Astrocyte of the cerebellum (primary cell): Measurements from ENCODE around the gene PRDM12.

Source experiments
- DNase-seq: peaks from one replicate; pipeline ENCODE4 v3.0.0-alpha.2; 2011; ENCODE audit warnings: low read depth
- H3K4me3 ChIP-seq: 2 replicates; pipeline ENCODE4 v1.5.1; 2011; ENCODE audit warnings: mild to moderate bottlenecking, low read depth, low read length, moderate library complexity
- CTCF ChIP-seq: IDR thresholded peaks from 2 replicates; pipeline ENCODE4 v1.5.1; 2012; ENCODE audit warnings: low read length, low read depth, moderate library complexity, mild to moderate bottlenecking; ENCODE audit errors: missing control alignments
- in situ Hi-C: cut with HindIII; loops from 2 replicates; pipeline ENCODE4 v1.10.0; 2017; ENCODE audit warnings: low sequenced_read_pairs

Gene PRDM12

GRCh38 chr9:130703501-130703900 is 39.1 kb downstream of the PRDM12 start:
- TF ChIP-seq CTCF = no peak
- no peak for DNase-seq
- H3K4me3 ChIP-seq = no peak overlapping the region
- in situ Hi-C loops = no loop called here

- H3K4me3 ChIP-seq = no peak overlapping the region
- in situ Hi-C loops = no loop called here
- DNase-seq = peak; percentile 65
- peak; percentile 55 for TF ChIP-seq CTCF
These were observed 43.0 kb downstream of the PRDM12 start for GRCh38 chr9:130707225-130707976.

DNA sequence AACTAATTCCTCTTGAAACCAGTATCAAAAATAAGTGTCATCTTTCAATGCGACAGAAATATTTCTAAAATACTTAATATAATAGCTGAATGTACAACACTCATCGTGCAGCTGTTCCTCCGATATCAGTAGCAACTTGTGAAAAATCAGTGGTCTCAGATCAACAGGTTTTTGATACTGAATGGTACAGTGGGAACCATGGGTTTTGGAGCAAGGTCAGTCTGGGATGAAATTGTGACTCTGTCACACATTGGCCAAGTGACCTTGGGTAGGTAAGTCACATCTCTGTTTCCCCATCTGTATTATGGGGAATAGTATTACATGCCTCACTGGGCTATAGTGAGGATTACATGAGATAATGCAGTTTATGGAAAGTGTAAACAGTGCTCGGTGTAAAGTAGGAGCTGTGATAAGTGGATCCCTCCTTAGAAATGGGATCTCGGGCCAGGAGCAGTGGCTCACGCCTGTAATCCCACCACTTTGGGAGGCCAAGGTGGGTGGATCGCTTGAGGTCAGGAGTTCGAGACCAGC is 46.5 kb downstream of the PRDM12 start:
- no peak for TF ChIP-seq CTCF
- in situ Hi-C loops = no loop called here
- no peak for DNase-seq
- no peak overlapping the region for H3K4me3 ChIP-seq

GRCh38 chr9:130711469-130711868 is 47.1 kb downstream of the PRDM12 start:
- in situ Hi-C loops = no loop called here
- DNase-seq = no peak
- TF ChIP-seq CTCF = no peak
- H3K4me3 ChIP-seq = no peak overlapping the region

GRCh38 chr9:130712564-130713285 is 48.3 kb downstream of the PRDM12 start:
- DNase-seq = peak; percentile 98
- peak overlapping the region; percentile 89 for H3K4me3 ChIP-seq
- no peak for TF ChIP-seq CTCF
- in situ Hi-C loops = no loop called here

DNA sequence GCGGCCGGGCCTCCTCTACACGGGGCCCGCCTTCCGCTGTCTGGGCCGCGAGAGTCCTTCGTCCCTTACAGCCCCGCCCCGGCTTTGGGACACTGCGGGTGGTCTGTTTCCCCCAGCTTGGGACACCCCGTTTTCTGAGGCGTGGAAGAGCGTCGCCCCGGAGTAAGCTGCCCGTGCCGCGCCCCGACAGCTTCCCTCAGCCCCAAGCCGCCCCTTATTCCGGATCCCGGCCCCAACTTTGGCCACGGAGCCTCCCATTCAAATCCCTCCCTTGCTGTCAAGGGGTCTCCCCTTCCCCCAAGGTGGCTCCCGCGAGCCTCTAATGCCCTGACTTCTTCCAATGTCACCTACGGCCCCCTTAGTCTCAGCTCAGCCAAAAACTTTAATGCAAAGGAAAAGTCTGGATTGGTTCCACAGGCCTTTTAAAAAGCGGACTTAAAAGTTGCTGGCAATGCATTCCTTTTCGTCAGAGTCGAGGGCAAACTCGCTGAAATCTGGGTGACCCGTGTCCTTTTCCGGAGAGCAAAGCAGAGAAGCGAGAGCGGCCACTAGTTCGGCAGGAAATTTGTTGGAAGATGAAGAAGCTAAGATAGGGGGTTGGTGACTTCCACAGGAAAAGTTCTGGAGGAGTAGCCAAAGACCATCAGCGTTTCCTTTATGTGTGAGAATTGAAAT is 49.0 kb downstream of the PRDM12 start:
- peak overlapping the region; percentile 89 for H3K4me3 ChIP-seq
- TF ChIP-seq CTCF = no peak
- in situ Hi-C loops = no loop called here
- no peak for DNase-seq
